GM18868 (cell line): ENCODE results near the gene MT1F.
"Not testable (repeated sequence)": the region's sequence is repeated elsewhere in the genome, so short reads cannot be mapped to it uniquely, and the experiment has no call there.

Source experiments
- ATAC-seq: cut with Tn5 transposase; IDR thresholded peaks from one replicate; pipeline ENCODE4 v1.9.1; 2021; ENCODE audit warnings: mild to moderate bottlenecking, moderate library complexity; ENCODE audit not compliant: unreplicated experiment

The MT1F gene

DNA sequence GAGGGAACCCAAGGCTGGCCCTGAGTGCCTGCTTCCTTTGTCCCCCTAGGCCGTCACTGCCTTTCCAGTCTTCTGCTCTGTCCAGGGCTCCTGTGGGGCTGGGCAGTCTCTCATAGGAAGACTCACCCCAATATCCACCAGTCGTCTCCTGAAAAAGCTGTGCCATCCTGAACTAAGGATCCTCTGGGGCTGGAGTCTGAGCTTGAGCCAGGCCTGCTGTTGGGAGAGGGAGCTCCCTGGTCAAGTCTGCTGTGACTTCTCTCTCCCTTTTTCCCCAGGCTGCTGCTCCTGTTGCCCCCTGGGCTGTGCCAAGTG is 12.8 kb downstream of the MT1F start:
- no peak for ATAC-seq

GRCh38 chr16:56671691-56672090 is 13.9 kb downstream of the MT1F start:
- ATAC-seq, result not testable (repeated sequence)

DNA sequence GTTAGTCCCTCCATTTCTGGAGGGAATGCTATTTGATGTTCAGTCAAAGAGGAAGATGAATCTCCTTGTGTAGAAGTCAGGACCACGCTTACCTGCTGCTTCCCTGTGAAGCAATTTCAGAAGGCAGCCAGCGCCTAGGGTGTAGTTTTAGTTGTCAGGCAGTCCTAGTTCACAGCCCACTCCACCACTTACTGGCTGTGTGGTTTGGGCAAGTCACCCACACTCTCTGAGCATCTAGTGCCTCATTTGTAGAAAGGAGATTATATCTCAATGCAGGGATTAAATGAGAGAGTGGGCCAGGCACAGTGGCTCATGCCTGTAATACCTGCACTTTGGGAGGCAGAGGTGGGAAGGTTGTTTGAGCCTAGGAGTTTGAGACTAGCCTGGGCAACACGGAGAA is 14.4 kb downstream of the MT1F start:
- not testable (repeated sequence) for ATAC-seq

DNA sequence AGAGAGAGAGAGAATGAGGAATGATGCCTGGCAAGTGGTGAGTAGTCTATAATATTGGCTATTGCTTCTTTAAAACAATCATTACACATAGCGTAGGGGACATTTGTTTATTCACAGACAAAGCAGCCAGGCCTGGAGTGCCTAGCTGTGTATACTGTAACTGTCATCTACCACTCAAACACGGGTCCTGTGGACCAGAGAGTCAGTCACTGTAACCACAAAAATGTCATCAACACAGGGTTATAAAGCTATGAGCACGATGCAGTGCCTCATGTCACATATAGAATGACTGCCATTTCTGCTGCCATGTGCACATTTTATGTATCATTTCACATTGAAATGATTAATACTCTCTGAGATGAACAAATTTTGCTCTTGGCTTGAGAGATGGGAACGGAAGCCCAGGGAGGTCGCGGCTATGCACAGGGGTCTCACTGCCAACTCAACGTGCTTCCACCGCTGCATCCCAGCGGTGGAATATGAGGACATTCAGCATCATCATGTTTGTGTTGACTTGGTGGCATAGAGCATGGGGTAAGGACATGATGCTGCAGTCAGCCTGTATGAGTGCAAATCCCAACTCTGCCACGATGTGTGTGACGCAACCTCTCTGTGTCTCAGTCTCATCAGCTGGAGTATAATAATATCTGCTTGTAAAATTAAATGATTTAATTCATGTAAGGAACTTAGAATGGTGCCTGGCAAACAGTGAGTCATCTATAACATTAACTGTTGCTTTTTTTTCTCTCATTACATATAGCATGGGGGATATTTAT is 15.2 kb downstream of the MT1F start:
- no peak for ATAC-seq

DNA sequence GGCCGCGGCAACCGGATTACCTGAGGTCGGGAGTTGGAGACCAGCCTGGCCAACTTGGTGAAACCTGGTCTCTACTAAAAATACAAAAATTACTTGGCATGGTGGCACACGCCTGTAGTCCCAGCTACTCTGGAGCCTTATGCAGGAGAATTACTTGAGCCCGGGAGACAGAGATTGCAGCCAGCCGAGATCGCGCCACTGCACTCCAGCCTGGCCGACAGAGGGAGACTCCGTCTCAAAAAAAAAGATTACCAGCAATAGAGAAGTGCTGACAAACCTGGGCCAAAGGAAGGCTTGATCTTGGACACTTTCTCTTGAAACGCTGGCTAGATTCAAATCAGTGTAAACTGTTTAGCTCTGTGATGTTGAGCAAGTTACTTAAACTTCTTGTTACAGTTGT is 16.2 kb downstream of the MT1F start:
- no peak for ATAC-seq

DNA sequence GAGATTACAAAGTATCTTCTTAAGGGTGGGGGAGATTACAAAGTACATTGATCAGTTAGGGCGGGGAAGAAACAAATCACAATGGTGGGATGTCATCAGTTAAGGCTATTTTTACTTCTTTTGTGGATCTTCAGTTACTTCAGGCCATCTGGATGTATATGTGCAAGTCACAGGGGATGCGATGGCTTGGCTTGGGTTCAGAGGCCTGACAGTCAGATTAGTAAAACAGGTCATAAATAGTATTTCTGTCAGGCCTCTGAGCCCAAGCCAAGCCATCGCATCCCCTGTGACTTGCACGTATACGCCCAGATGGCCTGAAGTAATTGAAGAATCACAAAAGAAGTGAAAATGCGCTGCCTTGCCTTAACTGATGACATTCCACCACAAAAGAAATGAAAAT is 16.8 kb downstream of the MT1F start:
- ATAC-seq, result not testable (repeated sequence)

GRCh38 chr16:56675685-56676210 is 18.0 kb downstream of the MT1F start:
- ATAC-seq, result no peak

- ATAC-seq, result no peak
Measured at GRCh38 chr16:56677474-56677873, 19.7 kb downstream of the MT1F start.

DNA sequence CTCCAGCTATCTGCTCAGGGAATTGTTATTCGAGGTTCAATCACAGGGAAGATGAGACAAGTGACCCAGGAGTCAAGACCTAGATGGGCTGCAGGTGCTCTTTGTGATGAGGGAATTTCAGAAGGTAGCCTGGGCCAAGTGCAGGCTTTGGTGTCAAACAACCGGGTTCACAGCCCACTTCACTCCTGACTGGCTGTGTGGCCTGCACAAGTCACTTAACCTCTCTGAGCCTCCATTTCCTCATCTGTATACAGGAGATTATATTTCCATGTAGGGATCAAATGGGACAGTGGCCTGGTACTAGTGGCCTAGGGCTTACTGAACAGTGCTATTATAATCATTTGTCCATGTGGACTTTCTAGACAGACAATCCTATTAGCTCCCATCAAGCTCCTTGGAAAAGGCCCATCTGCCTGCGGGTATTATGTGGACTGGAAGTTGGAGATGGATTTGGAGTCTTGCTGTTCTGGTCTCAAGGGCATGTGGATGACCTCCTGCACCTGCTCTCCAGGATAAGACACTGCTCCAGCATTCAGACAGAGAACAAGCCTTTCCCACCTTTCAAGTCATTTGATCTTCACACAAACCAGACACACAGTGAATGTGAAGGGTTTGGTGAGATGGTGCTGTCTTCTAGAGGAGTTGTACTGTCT is 21.4 kb downstream of the MT1F start:
- no peak for ATAC-seq

DNA sequence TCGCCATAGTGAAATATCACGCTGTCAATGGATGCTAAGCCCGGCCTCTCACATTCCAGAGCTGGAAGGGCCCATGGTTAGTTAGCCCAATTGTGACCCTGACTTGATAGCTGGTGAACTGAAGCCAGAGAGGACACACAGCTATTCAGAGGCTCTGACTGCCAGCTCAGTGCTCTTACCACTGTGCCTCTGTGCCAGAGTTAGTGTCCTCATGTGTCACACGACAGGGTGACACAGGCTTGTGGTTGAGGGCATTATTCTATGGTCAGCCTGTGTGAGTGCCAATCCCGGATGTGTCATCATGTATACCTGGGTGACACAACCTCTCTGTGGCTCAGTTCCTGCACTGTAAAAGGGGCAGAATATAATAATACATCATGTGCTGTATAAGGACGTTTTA is 22.1 kb downstream of the MT1F start:
- ATAC-seq, result no peak

- peak; percentile 99 for ATAC-seq
Measured at GRCh38 chr16:56681939-56682702, 24.4 kb downstream of the MT1F start, which contains the start of gene MT1X. Gene MT1X (plus strand): TSS chr16:56682470. CDS start chr16:56682541, 71 bp downstream.

GRCh38 chr16:56682703-56683397 is 25.1 kb downstream of the MT1F start:
- peak; percentile 8 for ATAC-seq

- ATAC-seq, result no peak
Measured at GRCh38 chr16:56683424-56684172, 25.8 kb downstream of the MT1F start.

DNA sequence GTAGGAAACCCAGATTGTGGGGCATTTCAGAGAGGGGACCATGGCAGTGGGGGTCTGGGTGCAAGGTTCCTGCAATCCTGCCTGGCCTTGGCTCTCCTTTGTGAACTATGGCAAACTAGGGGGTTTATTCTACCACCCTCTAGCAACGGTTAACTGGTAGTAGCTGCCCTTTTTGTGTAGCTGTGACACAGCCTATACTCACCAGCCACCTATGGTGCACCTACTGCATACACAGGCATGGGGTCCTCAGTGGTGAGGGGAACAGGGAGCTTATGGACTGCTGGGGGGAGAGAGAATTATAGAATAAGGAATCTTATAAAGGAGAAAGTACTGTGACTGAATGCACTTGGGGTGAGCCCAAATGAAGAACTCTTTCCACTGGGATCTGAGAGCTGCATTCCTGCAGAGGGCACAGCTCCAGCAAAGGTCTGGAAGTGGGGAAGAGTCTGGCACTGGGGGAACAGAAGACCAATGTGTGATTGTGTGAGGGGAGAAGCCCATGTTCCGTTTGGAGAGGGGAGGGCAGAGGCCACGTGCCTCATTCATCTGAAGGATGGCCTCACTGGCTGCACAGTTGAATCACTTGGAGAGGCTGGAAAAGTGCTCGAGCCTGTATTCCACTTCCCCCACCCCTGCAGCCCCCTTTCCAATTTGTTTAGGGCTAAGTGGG is 26.6 kb downstream of the MT1F start:
- ATAC-seq, result no peak

DNA sequence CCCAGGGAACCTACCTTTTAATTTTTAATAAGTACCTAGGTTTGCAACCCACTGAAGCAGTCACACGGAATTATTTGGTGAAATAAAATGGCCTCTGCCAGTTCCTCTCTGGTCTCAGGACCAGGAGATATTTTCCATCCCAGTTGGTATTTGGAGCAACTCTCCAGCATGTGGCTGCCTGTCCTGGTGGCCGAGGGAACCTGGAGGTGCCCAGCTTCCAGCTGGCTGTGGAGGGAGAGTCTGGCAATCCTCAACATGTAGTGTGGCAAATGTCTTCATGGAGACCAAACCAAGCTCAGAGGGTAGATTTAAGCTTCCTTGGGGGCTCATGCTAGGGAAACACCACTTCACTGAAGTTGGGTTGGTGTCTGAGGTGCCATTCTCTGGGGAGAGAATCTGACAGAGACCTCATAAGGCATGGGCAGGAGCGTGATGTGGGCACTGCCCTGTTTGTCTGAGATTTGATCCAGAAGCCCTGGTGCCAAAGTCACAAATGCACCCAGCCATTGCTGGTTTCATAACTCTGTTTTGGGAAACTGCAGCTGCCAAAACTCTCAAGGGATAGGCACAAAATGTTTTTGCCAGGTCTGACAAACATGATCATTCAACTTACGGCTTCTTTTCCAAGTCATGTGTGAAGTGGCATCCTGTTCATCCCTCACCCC is 27.3 kb downstream of the MT1F start:
- ATAC-seq, result no peak

- no peak for ATAC-seq
Measured at GRCh38 chr16:56686758-56687157, 29.0 kb downstream of the MT1F start.

- no peak for ATAC-seq
Measured at GRCh38 chr16:56688762-56689161, 31.0 kb downstream of the MT1F start.

DNA sequence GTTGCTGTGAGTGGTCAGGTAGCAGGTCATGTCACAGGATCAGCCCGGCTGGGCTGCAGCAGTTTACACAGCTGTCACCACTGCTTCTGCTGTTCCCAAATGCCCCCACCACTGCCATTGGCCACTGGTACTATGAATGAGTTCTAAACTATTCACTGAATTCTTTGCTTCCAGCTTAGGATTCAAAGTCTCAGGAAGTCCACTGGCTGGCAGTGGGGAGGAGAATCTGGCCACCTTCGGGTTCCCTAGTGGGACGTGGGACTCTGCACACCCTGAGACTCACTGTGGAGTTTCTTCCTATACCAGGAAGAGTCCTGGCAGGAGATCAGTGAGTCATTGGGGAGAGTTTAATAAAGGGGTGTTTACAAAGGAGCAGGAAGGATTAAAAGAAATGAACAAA is 31.4 kb downstream of the MT1F start:
- no peak for ATAC-seq

DNA sequence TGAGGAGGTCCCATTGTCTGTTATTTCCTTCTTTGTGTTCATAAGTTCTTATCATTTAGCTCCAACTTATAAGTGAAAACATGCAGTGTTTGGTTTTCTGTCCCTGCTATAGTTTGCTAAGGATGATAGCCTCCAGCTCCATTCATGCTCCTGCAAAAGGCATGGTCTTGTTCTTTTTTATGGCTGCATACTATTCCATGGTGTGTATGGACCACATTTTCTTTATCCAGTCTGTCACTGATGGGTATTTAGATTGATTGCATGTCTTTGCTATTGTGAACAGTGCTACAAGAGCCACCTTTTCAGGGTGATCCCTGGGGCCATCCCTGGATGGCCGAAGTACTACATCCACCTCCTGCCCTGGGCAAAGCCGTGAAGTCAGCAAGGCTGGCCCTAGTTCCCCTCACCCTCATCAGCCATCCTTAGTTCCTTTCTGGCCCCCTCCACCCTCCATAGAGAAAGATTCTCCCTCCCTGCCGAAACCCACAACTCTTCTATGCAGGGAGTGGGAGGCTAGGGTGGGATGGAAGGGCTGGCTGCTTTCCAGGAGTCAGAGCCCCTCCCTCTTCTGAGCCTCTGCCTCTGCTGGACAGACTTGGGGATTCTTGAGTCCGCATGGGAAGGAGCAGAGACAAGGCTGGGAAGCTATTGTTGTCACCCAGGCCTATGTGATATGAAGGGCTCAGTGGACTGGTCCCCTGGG is 32.8 kb downstream of the MT1F start:
- ATAC-seq, result no peak
